ENCODE measurements around the gene ERCC2. TPM values are rescaled to one million over a fixed set of nuclear protein-coding genes. Genes with fewer than 3 reads are reported as not detected.

The ERCC2 gene
- total and polyA plus RNA-seq, 3 donors from 2014 or later = 37.5 to 49.8 (median 46.4) TPM

DNA sequence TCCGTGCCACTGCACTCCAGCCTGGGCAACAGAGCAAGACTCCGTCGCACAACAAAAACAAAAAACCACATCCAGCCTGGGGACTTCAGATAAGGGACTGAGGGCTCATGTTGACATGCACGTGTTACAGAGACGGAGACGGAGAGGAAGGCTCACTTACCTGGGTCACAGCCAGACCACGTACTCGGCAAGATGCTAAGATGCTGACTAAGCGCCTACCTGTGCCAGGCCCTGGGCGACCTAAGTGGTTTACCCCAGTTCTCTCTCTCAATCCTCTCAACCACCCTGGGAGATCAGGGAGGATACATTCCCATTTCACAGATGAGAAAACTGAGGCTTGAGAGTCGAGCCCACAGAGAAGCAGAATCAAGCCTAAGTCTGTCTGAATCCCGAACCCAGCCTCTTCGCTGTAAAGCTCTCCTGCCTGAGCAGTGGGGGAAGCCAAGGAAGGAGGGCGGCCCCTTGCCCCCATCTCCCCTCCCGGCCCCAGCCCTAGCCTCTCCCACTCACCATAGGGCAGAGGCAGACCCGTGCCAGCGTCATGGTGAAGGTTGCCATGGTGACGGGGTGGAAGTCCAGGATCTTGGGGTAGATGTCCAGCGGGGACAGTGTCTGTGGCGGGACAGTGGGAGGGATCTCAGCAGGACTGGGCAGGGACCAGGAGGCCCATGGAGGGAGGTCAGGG lies 13.5 kb downstream of the ERCC2 start:
- no peak overlapping the region for H3K4me3 ChIP-seq
- H3K27ac ChIP-seq = no peak overlapping the region
- intact Hi-C loops (cut with DNase I; ENCODE audit: low total_unique reads) = no loop called here
- no peaks in the 10 kb centered on the region for H3K36me3 ChIP-seq (ENCODE audit: low read depth, missing control alignments)
- DNase-seq = no peak
- WGBS, 2 donors = 89 to 92% methylated on average over 16 to 20 of the region's 20 CpGs
- no peaks in the 10 kb centered on the region for H3K4me1 ChIP-seq
- no peaks in the 10 kb centered on the region for H3K27me3 ChIP-seq
- H3K9me3 ChIP-seq = no peaks in the 10 kb centered on the region
- TF ChIP-seq, protein P1, sequence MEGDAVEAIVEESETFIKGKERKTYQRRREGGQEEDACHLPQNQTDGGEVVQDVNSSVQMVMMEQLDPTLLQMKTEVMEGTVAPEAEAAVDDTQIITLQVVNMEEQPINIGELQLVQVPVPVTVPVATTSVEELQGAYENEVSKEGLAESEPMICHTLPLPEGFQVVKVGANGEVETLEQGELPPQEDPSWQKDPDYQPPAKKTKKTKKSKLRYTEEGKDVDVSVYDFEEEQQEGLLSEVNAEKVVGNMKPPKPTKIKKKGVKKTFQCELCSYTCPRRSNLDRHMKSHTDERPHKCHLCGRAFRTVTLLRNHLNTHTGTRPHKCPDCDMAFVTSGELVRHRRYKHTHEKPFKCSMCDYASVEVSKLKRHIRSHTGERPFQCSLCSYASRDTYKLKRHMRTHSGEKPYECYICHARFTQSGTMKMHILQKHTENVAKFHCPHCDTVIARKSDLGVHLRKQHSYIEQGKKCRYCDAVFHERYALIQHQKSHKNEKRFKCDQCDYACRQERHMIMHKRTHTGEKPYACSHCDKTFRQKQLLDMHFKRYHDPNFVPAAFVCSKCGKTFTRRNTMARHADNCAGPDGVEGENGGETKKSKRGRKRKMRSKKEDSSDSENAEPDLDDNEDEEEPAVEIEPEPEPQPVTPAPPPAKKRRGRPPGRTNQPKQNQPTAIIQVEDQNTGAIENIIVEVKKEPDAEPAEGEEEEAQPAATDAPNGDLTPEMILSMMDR (IDR thresholded peaks at IDR 0.05) = no peak
- no peak for TF ChIP-seq POLR2A (IDR thresholded peaks at IDR 0.05)

DNA sequence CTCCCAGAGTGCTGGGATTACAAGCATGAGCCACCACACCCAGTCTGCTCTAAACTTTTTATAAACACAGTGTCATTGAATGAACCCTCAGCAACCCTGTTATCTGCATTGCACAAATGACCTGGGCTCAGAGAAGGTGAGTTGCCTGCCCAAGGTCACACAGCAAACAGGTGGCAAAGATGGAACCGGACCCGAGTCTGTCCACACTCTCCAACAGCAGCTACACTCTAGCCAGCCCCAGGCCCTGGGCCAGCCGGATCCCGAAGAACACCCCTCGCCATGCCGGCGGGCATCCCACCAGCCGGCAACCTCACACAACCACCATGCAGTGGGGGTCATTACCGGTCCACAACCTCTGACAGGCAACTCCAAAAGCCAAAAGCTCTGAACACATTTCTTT lies 14.5 kb downstream of the ERCC2 start:
- no peaks in the 10 kb centered on the region for H3K9me3 ChIP-seq
- intact Hi-C loops (cut with DNase I; ENCODE audit: low total_unique reads) = no loop called here
- H3K4me3 ChIP-seq = no peak overlapping the region
- H3K27ac ChIP-seq = no peak overlapping the region
- H3K36me3 ChIP-seq (ENCODE audit: low read depth, missing control alignments) = no peaks in the 10 kb centered on the region
- no peaks in the 10 kb centered on the region for H3K4me1 ChIP-seq
- TF ChIP-seq, protein P1 (IDR thresholded peaks at IDR 0.05) = no peak
- no peak for TF ChIP-seq POLR2A (IDR thresholded peaks at IDR 0.05)
- WGBS, 2 donors = 60 to 89% methylated on average over 1 to 9 of the region's 9 CpGs
- H3K27me3 ChIP-seq = no peaks in the 10 kb centered on the region
- DNase-seq = no peak

DNA sequence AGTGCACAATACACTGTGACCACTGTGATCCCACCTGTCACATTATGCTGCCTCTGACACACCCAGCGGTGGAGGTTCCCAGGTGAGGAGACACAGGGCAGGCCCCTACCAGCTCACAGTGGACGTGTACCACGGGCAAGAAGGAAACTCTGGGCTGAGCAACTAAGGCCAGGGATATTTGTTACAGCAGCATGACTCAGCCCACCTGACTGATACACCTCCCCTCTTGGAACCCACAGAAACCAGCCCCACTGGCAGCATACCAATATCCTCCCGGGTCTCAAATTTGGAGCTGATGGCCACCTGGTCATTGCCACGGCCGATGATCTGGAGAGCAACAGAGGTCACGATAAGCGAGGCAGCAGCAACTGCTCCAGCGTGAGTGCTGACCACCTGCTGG lies 15.0 kb downstream of the ERCC2 start:
- 92 to 97% methylated on average over 6 to 9 of the region's 9 CpGs for WGBS, 2 donors
- Histone ChIP-seq H3K4me3 (no peak overlapping the region), H3K27me3 (no peaks in the 10 kb centered on the region), H3K27ac (no peak overlapping the region), H3K9me3 (no peaks in the 10 kb centered on the region), H3K36me3 (ENCODE audit: low read depth, missing control alignments) (no peaks in the 10 kb centered on the region), H3K4me1 (no peaks in the 10 kb centered on the region)
- TF ChIP-seq POLR2A (IDR thresholded peaks at IDR 0.05) = no peak
- TF ChIP-seq, protein P1 (IDR thresholded peaks at IDR 0.05) = no peak
- intact Hi-C loops (cut with DNase I; ENCODE audit: low total_unique reads) = no loop called here
- DNase-seq = no peak

DNA sequence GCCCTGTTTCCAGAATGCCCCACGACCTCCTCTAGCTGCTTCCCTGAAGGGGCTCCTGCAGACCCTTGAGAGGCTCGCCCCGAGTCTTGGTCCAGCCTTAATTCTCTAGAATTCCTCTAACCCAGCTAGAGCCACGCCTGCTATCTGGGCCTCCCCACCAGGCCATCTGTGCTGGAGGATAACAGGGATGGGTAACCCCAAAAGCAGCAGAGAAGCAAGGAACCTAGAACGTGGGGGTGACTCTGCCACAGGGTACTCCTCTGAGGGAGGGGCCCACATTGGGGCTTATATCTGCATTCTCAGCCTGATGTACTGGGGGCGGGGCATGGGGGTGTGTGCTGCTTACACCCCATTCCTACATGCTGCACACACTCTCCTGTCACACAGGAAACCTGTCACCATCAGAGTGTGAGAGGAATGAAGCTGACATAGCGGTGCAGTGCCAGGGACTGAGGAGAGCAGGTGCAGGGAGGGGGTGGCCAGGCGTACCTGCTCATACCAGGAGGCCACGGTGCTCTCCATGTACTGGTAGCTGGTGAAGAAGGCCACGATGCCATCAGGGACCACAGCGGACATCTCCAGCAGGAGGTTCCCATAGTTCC lies 16.0 kb downstream of the ERCC2 start:
- no peaks in the 10 kb centered on the region for H3K4me1 ChIP-seq
- H3K27ac ChIP-seq = no peak overlapping the region
- H3K27me3 ChIP-seq = no peaks in the 10 kb centered on the region
- no peak for DNase-seq
- 82 to 92% methylated on average over 9 to 11 of the region's 11 CpGs for WGBS, 2 donors
- no peaks in the 10 kb centered on the region for H3K9me3 ChIP-seq
- H3K4me3 ChIP-seq = no peak overlapping the region
- intact Hi-C loops (cut with DNase I; ENCODE audit: low total_unique reads) = no loop called here
- H3K36me3 ChIP-seq (ENCODE audit: low read depth, missing control alignments) = no peaks in the 10 kb centered on the region
- TF ChIP-seq, protein P1 (IDR thresholded peaks at IDR 0.05) = no peak
- TF ChIP-seq POLR2A (IDR thresholded peaks at IDR 0.05) = no peak

Data from testis (tissue), 3 donors.